ENCODE data around the gene RILPL2.
"Not testable (repeated sequence)": the region's sequence is repeated elsewhere in the genome, so short reads cannot be mapped to it uniquely, and the experiment has no call there.

DNA sequence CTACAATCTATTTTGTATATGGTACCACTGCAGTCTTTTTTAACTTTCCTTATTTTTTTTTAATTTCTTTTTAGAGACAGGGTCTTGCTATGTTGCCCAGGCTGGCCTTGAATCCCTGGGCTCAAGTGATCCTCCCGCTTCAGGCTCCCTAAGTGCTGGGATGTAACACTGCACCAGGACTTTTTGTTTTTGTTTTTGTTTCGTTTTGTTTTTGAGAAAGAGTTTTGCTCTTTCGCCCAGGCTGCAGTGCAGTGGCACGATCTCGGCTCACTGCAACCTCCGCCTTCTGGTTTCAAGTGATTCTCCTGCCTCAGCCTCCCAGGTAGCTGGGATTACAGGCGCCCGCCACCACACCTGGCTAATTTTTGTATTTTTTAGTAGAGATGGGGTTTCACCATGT, 7.4 kb downstream of the RILPL2 start:
- not testable (repeated sequence) for TF ChIP-seq YY1 (IDR thresholded peaks at IDR 0.05; ENCODE audit: insufficient read depth, insufficient read length); SUZ12 (IDR thresholded peaks at IDR 0.05; ENCODE audit: extremely low read depth, insufficient read depth, insufficient read length)

Measured in NT2/D1 (cell line).